HepG2 (cell line): ENCODE data around the gene IRF7. TPM values are rescaled to one million over a fixed set of nuclear protein-coding genes. Genes with fewer than 3 reads are reported as not detected.

Source experiments
- ARNTL ChIP-seq: sonication (generic); formaldehyde crosslinking; IDR thresholded peaks from 2 replicates; pipeline ENCODE4 v1.4.0; 2020; ENCODE audit warnings: mild to moderate bottlenecking, missing genetic modification reagents
- CENPT ChIP-seq: sonication (generic); formaldehyde crosslinking; IDR thresholded peaks from 2 replicates; pipeline ENCODE4 v1.8.0; 2022; ENCODE audit warnings: low read depth, mild to moderate bottlenecking, moderate library complexity, missing genetic modification reagents
- DZIP1 ChIP-seq: sonication (generic); formaldehyde crosslinking; IDR thresholded peaks from 2 replicates; pipeline ENCODE4 v1.5.0; 2020; ENCODE audit warnings: mild to moderate bottlenecking, missing genetic modification reagents
- E2F5 ChIP-seq: sonication (generic); formaldehyde crosslinking; conservative IDR thresholded peaks from 2 replicates; pipeline ENCODE4 v1.4.0; 2020; ENCODE audit warnings: missing genetic modification reagents
- HNRNPLL ChIP-seq: fragments of 200-400 bp; formaldehyde crosslinking; IDR thresholded peaks from 2 replicates; pipeline ENCODE4 v1.6.1; 2017; ENCODE audit warnings: mild to moderate bottlenecking, low read depth, low read length; ENCODE audit not compliant: poor library complexity, severe bottlenecking
- HOXD1 ChIP-seq: sonication (generic); formaldehyde crosslinking; IDR thresholded peaks from 2 replicates; pipeline ENCODE4 v1.5.0; 2020; ENCODE audit warnings: missing genetic modification reagents
- JUN ChIP-seq: sonication (generic); formaldehyde crosslinking; IDR thresholded peaks from 2 replicates; pipeline ENCODE4 v1.4.0; 2020; ENCODE audit warnings: mild to moderate bottlenecking, missing genetic modification reagents
- KAT8 ChIP-seq: IDR thresholded peaks from 2 replicates; pipeline ENCODE4 v1.6.1; 2016; ENCODE audit warnings: missing genetic modification reagents, missing compliant biosample characterization
- MIER2 ChIP-seq: IDR thresholded peaks from 2 replicates; pipeline ENCODE4 v1.6.1; 2016; ENCODE audit warnings: missing biosample characterization, missing genetic modification reagents
- NFYB ChIP-seq: sonication (generic); formaldehyde crosslinking; IDR thresholded peaks from 2 replicates; pipeline ENCODE4 v1.4.0; 2020; ENCODE audit warnings: missing genetic modification reagents
- NONO ChIP-seq, 2 experiments: fragments of 450-650 bp in 1 of 2; sonication (generic) in 1 of 2; formaldehyde crosslinking in 1 of 2; IDR thresholded peaks in 1 of 2; conservative IDR thresholded peaks in 1 of 2; 2 replicates each; pipeline versions ENCODE4 v1.6.1 to v1.8.0; 2017 to 2022; ENCODE audit warnings: mild to moderate bottlenecking in 1 of 2, missing genetic modification reagents in 1 of 2, moderate library complexity in 1 of 2
- SNRNP70 ChIP-seq: fragments of 200-400 bp; formaldehyde crosslinking; IDR thresholded peaks from 2 replicates; pipeline ENCODE4 v1.6.1; 2017; ENCODE audit warnings: mild to moderate bottlenecking, low read depth, low read length, moderate library complexity
- ZNF207 ChIP-seq: fragments of 450-650 bp; IDR thresholded peaks from 2 replicates; pipeline ENCODE4 v1.6.1; 2016; ENCODE audit warnings: antibody characterized with exemption, borderline replicate concordance
- ZNF274 ChIP-seq: sonication (generic); formaldehyde crosslinking; IDR thresholded peaks from 2 replicates; pipeline ENCODE4 v1.5.1; 2020; ENCODE audit warnings: mild to moderate bottlenecking, missing genetic modification reagents
- ZNF3 ChIP-seq: IDR thresholded peaks from 2 replicates; pipeline ENCODE4 v1.7.0; 2017; ENCODE audit warnings: inconsistent platforms
- ZNF432 ChIP-seq: sonication (generic); formaldehyde crosslinking; IDR thresholded peaks from 2 replicates; pipeline ENCODE4 v1.5.0; 2020; ENCODE audit warnings: missing genetic modification reagents, mild to moderate bottlenecking, borderline replicate concordance
- ZNF784 ChIP-seq: sonication (generic); formaldehyde crosslinking; IDR thresholded peaks from 2 replicates; pipeline ENCODE4 v1.5.1; 2020; ENCODE audit warnings: missing genetic modification reagents, mild to moderate bottlenecking, borderline replicate concordance
- ZNF839 ChIP-seq: sonication (generic); formaldehyde crosslinking; IDR thresholded peaks from 2 replicates; pipeline ENCODE4 v1.4.0; 2020; ENCODE audit warnings: missing genetic modification reagents, mild to moderate bottlenecking, borderline replicate concordance
- ZNF891 ChIP-seq: sonication (generic); formaldehyde crosslinking; IDR thresholded peaks from 2 replicates; pipeline ENCODE4 v1.5.0; 2020; ENCODE audit warnings: mild to moderate bottlenecking, missing genetic modification reagents
- ZSCAN5A ChIP-seq: sonication (generic); formaldehyde crosslinking; IDR thresholded peaks from 2 replicates; pipeline ENCODE4 v1.8.0; 2022; ENCODE audit warnings: mild to moderate bottlenecking, missing genetic modification reagents, borderline replicate concordance
- polyA plus RNA-seq, 8 experiments: library from polyadenylated mRNA; depleted of rRNA in 3 of 8; stranded (reverse) in 7 of 8; unstranded in 1 of 8; fragments of >200 nt; fragmentation: Illumina TruSeq in 4 of 8; extraction: Trizol in 4 of 8; gene quantifications; 2 replicates each; pipeline versions ENCODE4 v1.2.1 to v1.2.3, GENCODE V29; 2011 to 2016; ENCODE audit warnings: low read depth in 4 of 8, missing spikeins in 1 of 8, mixed read lengths in 1 of 8; ENCODE audit not compliant: insufficient read depth in 1 of 8
- total RNA-seq, 5 experiments: library from RNA; depleted of rRNA; stranded (reverse); fragments of >200 nt; fragmentation: Illumina TruSeq; extraction: Trizol; gene quantifications; 2 replicates each; pipeline ENCODE4 v1.2.3, GENCODE V29; 2016; ENCODE audit warnings: low read depth in 1 of 5

IRF7 gene
- total and polyA plus RNA-seq, 2 of the 13 experiments (the other 11 are each of a cell fraction or from before 2014, with no cell fraction given): not detected

GRCh38 chr11:576811-577610 lies 38.7 kb downstream of the IRF7 start (continued):
- TF ChIP-seq KAT8: no peak
- no peak for TF ChIP-seq ZNF432 (CRISPR knock-in tag)
- TF ChIP-seq ZNF207: no peak
- no peak for TF ChIP-seq ARNTL
- no peak for TF ChIP-seq CENPT (CRISPR knock-in tag)
- TF ChIP-seq ZNF891: peak; percentile 51; the same call in 1 of the 2 replicates
- TF ChIP-seq ZNF274 (CRISPR knock-in tag): no peak
- TF ChIP-seq ZSCAN5A (CRISPR knock-in tag): no peak
- TF ChIP-seq MIER2 (CRISPR knock-in tag): no peak
- no peak for TF ChIP-seq ZNF839 (CRISPR knock-in tag)
- TF ChIP-seq DZIP1 (CRISPR knock-in tag): no peak
- no peak for TF ChIP-seq JUN (CRISPR knock-in tag)
- no peak for TF ChIP-seq ZNF784 (CRISPR knock-in tag)
- TF ChIP-seq HNRNPLL: no peak
- no peak for TF ChIP-seq HOXD1
- TF ChIP-seq NFYB (CRISPR knock-in tag): no peak
- no peak for TF ChIP-seq SNRNP70
- no peak for TF ChIP-seq E2F5 (CRISPR knock-in tag)
- no peak for TF ChIP-seq ZNF3 (CRISPR knock-in tag)
- TF ChIP-seq NONO (IDR thresholded peaks at IDR 0.05): no peak
- TF ChIP-seq NONO (CRISPR knock-in tag; conservative IDR thresholded peaks at IDR 0.05): no peak
